Astrocyte (in vitro differentiated cells and primary cell): ENCODE results near the gene BAG5. TPM values are rescaled to one million over a fixed set of nuclear protein-coding genes. Genes with fewer than 3 reads are reported as not detected.

Experiments used
- DNase-seq: peaks from one replicate; pipeline ENCODE4 v3.0.0-alpha.2; 2010; ENCODE audit warnings: low read depth
- FAIRE-seq: peaks from 2 replicates; lab custom pipeline; 2011; peaks lifted over from hg19 to GRCh38; lab: Jason Lieb, UNC
- H2AFZ ChIP-seq: 2 replicates; pipeline ENCODE4 v1.6.0; 2012; ENCODE audit warnings: low read depth, low read length, inconsistent platforms
- H3K27ac ChIP-seq: 2 replicates; pipeline ENCODE4 v1.5.1; 2011; ENCODE audit warnings: low read depth, low read length, inconsistent platforms
- H3K27me3 ChIP-seq: 2 replicates; pipeline ENCODE4 v1.6.0; 2011; ENCODE audit warnings: low read length, inconsistent platforms; ENCODE audit not compliant: insufficient read depth
- H3K36me3 ChIP-seq: 2 replicates; pipeline ENCODE4 v1.5.1; 2011; ENCODE audit warnings: low read length, inconsistent platforms; ENCODE audit not compliant: insufficient read depth
- H3K4me1 ChIP-seq: 2 replicates; pipeline ENCODE4 v1.5.1; 2011; ENCODE audit warnings: low read length, inconsistent platforms; ENCODE audit not compliant: insufficient read depth
- H3K4me2 ChIP-seq: 2 replicates; pipeline ENCODE4 v1.6.0; 2012; ENCODE audit warnings: low read length, inconsistent platforms
- H3K4me3 ChIP-seq: 2 replicates; pipeline ENCODE4 v1.5.1; 2011; ENCODE audit warnings: low read depth, mild to moderate bottlenecking, low read length, inconsistent platforms; ENCODE audit not compliant: insufficient read depth
- H3K79me2 ChIP-seq: 2 replicates; pipeline ENCODE4 v1.6.0; 2012; ENCODE audit warnings: mild to moderate bottlenecking, low read length, inconsistent platforms; ENCODE audit not compliant: insufficient read depth
- H3K9ac ChIP-seq: 2 replicates; pipeline ENCODE4 v1.6.0; 2012; ENCODE audit warnings: mild to moderate bottlenecking, low read length, inconsistent platforms
- H3K9me3 ChIP-seq: 2 replicates; pipeline ENCODE4 v1.5.1; 2012; ENCODE audit warnings: low read depth, mild to moderate bottlenecking, low read length, inconsistent platforms; ENCODE audit not compliant: insufficient read depth
- H4K20me1 ChIP-seq: 2 replicates; pipeline ENCODE4 v1.6.0; 2012; ENCODE audit warnings: low read length, inconsistent platforms; ENCODE audit not compliant: insufficient read depth
- H3K27ac Mint-ChIP-seq: one replicate; pipeline ENCODE4 v1.8.0; 2021; ENCODE audit warnings: mild to moderate bottlenecking, mixed read lengths; ENCODE audit not compliant: unreplicated experiment
- H3K27me3 Mint-ChIP-seq: one replicate; pipeline ENCODE4 v1.8.0; 2021; ENCODE audit warnings: low read depth, mixed read lengths; ENCODE audit not compliant: unreplicated experiment
- H3K36me3 Mint-ChIP-seq: one replicate; pipeline ENCODE4 v1.8.0; 2021; ENCODE audit warnings: low read depth, mixed read lengths; ENCODE audit not compliant: unreplicated experiment
- H3K4me1 Mint-ChIP-seq: one replicate; pipeline ENCODE4 v1.8.0; 2021; ENCODE audit warnings: low read depth, mixed read lengths; ENCODE audit not compliant: unreplicated experiment
- H3K4me3 Mint-ChIP-seq: one replicate; pipeline ENCODE4 v1.8.0; 2021; ENCODE audit warnings: mild to moderate bottlenecking, moderate library complexity, mixed read lengths; ENCODE audit not compliant: unreplicated experiment
- H3K9me3 Mint-ChIP-seq: one replicate; pipeline ENCODE4 v1.8.0; 2021; ENCODE audit warnings: mild to moderate bottlenecking, mixed read lengths; ENCODE audit not compliant: unreplicated experiment
- EZH2 ChIP-seq: IDR thresholded peaks from 2 replicates; pipeline ENCODE4 v1.6.1; 2012; ENCODE audit warnings: mild to moderate bottlenecking, low read length, inconsistent platforms; ENCODE audit not compliant: insufficient read depth
- total RNA-seq: library from RNA; stranded (reverse); gene quantifications from 2 replicates; pipeline ENCODE4 v1.2.1, GENCODE V29; 2021
- TF ChIP-seq, protein P1 (sequence below): IDR thresholded peaks from 2 replicates; pipeline ENCODE4 v1.5.1; 2011; ENCODE audit warnings: low read depth, mild to moderate bottlenecking, inconsistent platforms, low read length, moderate library complexity; ENCODE audit not compliant: insufficient read depth

BAG5 gene
- total RNA-seq, 1 donor from 2014 or later, result 35.2 TPM

DNA sequence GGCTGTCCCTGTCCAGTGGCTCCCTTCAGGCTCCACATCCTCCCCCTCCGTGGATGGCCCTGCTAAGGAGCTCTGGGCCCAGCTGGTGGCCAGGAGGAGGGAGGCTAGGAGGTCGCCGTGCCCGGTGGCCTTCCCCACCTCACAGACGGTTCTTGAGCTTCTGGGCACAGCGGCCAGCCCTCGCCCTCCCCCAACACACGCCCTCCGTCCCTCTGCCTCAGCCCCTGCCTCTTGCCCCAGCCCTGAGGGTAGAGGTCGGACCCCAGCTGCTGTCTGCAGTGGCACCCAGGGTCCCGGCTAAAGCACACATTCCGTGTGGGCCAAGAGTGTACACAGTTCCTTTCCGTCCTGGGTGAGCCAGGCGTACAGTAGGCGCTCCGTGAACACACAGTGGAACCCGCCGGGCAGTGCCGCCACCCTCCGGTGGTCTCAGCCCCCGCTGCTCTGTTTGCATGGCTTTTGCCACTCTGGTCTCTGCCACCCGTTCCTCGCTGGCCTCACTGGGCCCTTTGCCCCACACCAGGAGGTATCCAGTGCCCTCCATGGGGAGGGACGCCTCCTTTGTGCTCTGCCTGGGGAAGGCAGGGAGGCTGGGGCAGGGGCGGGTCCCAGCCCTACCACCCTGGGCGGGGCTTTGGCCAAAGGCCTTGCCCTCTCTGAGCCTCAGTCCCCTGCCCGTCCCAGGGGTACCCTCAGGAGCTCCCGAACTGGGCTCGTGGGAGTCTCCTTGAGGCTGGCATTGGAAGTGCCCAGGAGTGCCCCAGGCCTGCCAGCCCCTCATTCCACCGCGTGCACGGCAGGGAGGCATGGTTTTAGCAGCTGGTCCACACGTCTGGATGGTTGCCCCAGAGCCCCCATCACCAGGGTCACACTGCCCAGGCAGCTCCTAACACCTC is 20.5 kb downstream of the BAG5 start:
- H3K27me3 ChIP-seq, result no peaks in the 10 kb centered on the region
- H3K9me3 ChIP-seq, result no peaks in the 10 kb centered on the region
- peak overlapping the region; percentile 2 for H3K27ac ChIP-seq
- H3K27me3 Mint-ChIP-seq, result no peaks in the 10 kb centered on the region
- DNase-seq (no peak), FAIRE-seq (no peak)
- H2AFZ ChIP-seq, result peak overlapping the region; percentile 32
- H3K4me3 ChIP-seq, result no peak overlapping the region
- no peak overlapping the region for H3K27ac Mint-ChIP-seq
- no peaks in the 10 kb centered on the region for H3K36me3 ChIP-seq
- H3K9me3 Mint-ChIP-seq, result no peaks in the 10 kb centered on the region
- peak overlapping the region; percentile 22 for H3K4me2 ChIP-seq
- H3K4me3 Mint-ChIP-seq, result no peak overlapping the region
- H3K4me1 ChIP-seq, result peaks cover 28% of the 10 kb centered on the region
- H3K79me2 ChIP-seq, result no peaks in the 10 kb centered on the region
- H3K9ac ChIP-seq, result peak overlapping the region; percentile 26
- H4K20me1 ChIP-seq, result peaks cover 7% of the 10 kb centered on the region
- peaks cover 7% of the 10 kb centered on the region for H3K4me1 Mint-ChIP-seq
- H3K36me3 Mint-ChIP-seq, result peaks cover under 1% of the 10 kb centered on the region
- TF ChIP-seq EZH2, result no peak
- TF ChIP-seq, protein P1, sequence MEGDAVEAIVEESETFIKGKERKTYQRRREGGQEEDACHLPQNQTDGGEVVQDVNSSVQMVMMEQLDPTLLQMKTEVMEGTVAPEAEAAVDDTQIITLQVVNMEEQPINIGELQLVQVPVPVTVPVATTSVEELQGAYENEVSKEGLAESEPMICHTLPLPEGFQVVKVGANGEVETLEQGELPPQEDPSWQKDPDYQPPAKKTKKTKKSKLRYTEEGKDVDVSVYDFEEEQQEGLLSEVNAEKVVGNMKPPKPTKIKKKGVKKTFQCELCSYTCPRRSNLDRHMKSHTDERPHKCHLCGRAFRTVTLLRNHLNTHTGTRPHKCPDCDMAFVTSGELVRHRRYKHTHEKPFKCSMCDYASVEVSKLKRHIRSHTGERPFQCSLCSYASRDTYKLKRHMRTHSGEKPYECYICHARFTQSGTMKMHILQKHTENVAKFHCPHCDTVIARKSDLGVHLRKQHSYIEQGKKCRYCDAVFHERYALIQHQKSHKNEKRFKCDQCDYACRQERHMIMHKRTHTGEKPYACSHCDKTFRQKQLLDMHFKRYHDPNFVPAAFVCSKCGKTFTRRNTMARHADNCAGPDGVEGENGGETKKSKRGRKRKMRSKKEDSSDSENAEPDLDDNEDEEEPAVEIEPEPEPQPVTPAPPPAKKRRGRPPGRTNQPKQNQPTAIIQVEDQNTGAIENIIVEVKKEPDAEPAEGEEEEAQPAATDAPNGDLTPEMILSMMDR, result no peak

DNA sequence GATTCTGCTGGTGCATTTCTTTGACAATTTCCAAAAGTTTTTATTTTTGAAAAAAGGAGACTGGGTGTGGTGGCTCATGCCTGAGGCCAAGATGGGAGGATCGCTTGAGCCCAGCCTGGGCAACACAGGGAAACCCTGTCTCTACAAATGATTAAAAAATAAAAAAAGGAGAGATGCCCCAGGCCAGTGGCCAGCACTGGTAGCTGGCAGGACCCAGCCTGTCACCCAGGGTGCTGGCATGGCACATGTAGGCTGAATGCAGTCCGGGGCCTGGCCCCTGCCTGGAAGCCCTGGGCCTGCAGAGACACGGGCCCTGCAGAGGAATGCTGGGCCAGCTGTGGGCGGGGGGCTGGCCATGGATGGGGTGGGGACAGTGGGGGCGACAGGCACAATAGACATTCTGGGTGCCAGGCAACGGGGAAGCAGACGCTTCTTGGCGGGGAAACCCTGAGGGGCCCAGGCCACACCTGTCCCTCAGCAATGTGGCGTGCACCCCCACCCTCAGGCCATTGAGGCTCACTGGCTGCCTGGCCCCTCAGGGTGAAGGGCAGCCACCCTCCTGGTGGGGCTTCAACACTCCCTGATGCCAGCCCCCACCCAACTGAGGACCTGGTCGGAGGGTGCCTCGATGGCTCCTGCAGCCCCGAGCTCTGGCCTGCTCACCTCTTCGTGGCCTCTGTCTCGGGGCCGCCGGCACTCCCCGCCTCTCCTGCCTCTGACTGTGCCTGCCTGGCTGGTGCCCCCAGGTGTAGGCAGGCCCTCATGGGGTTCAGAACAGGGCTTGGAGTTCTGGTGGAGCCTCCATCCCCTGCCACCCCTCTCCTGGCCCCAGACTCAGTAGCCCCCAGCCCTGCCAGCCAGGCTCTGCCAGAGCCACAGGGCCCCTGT is 21.4 kb downstream of the BAG5 start:
- DNase-seq (no peak), FAIRE-seq (no peak)
- Histone ChIP-seq H3K79me2 (no peaks in the 10 kb centered on the region), H3K27me3 (no peaks in the 10 kb centered on the region), H2AFZ (peak overlapping the region; percentile 50), H3K9ac (peak overlapping the region; percentile 68), H3K36me3 (no peaks in the 10 kb centered on the region), H3K9me3 (no peaks in the 10 kb centered on the region), H3K4me3 (no peak overlapping the region), H3K4me1 (peaks cover 28% of the 10 kb centered on the region), H3K4me2 (peak overlapping the region; percentile 84), H3K27ac (peak overlapping the region; percentile 74), H4K20me1 (peaks cover 4% of the 10 kb centered on the region)
- peak overlapping the region; percentile 84 for H3K27ac Mint-ChIP-seq
- H3K4me1 Mint-ChIP-seq, result peaks cover 7% of the 10 kb centered on the region
- peak overlapping the region; percentile 57 for H3K4me3 Mint-ChIP-seq
- H3K36me3 Mint-ChIP-seq, result peaks cover 2% of the 10 kb centered on the region
- TF ChIP-seq, protein P1, result no peak
- no peak for TF ChIP-seq EZH2
- no peaks in the 10 kb centered on the region for H3K27me3 Mint-ChIP-seq
- no peaks in the 10 kb centered on the region for H3K9me3 Mint-ChIP-seq
